HL-60 (cell line): ENCODE data around the gene PAMR1.

ENCODE experiments used
- GABPA ChIP-seq: IDR thresholded peaks from 2 replicates; pipeline ENCODE4 v1.6.1; 2012; ENCODE audit warnings: low read depth
- TF ChIP-seq, protein P1 (sequence below): IDR thresholded peaks from one replicate; pipeline ENCODE4 v1.5.1; 2011; ENCODE audit warnings: low read length, control low read depth, inconsistent platforms; ENCODE audit not compliant: insufficient read depth

DNA sequence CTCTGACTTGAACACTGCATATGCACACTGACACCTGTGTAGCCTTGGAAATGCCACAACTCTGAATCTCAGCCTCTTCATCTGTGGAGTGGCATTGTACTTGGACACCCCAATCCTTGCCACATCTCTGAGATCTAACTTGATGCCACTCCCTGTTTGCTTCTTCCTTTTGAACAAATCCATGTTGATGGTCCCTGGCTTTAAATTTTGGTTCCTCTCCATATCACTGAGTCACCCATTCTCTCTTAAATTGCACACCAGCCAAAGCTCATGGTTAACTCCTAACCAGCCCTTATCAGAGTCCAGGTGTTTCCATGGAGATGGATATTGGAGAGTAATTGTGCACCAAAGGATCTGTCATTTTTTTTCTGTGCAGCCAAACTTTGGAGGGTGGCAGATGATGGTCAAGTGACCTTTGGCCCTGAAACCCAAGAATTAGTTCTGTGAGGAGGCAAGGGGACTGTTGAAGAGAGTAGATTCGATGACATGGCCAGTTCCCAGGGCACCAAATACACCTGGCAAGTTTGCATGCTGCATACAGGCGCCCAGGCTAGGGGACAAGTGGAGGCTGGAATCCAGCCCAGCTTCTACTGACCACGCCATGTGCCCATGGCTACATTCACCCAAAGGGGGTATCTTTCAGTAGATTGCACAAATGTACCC lies 25.1 kb upstream of the PAMR1 start:
- no peak for TF ChIP-seq GABPA
- TF ChIP-seq, protein P1, sequence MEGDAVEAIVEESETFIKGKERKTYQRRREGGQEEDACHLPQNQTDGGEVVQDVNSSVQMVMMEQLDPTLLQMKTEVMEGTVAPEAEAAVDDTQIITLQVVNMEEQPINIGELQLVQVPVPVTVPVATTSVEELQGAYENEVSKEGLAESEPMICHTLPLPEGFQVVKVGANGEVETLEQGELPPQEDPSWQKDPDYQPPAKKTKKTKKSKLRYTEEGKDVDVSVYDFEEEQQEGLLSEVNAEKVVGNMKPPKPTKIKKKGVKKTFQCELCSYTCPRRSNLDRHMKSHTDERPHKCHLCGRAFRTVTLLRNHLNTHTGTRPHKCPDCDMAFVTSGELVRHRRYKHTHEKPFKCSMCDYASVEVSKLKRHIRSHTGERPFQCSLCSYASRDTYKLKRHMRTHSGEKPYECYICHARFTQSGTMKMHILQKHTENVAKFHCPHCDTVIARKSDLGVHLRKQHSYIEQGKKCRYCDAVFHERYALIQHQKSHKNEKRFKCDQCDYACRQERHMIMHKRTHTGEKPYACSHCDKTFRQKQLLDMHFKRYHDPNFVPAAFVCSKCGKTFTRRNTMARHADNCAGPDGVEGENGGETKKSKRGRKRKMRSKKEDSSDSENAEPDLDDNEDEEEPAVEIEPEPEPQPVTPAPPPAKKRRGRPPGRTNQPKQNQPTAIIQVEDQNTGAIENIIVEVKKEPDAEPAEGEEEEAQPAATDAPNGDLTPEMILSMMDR, result no peak
